Osteoblast (primary cell): ENCODE measurements around the gene MICAL3. TPM values are rescaled to one million over a fixed set of nuclear protein-coding genes. Genes with fewer than 3 reads are reported as not detected.

Source experiments
- DNase-seq: peaks from one replicate; pipeline ENCODE4 v3.0.0; 2011; ENCODE audit warnings: low spot score, mixed read lengths; ENCODE audit not compliant: insufficient read length; ENCODE audit errors: missing footprints
- H2AFZ ChIP-seq: 2 replicates; pipeline ENCODE4 v1.6.0; 2011; ENCODE audit warnings: mild to moderate bottlenecking, low read length
- H3K27ac ChIP-seq: 2 replicates; pipeline ENCODE4 v1.5.1; 2011; ENCODE audit warnings: mild to moderate bottlenecking, low read depth, low read length, moderate library complexity
- H3K27me3 ChIP-seq: 2 replicates; pipeline ENCODE4 v1.6.0; 2012; ENCODE audit warnings: mild to moderate bottlenecking, control low read depth, inconsistent platforms, low read length, moderate library complexity; ENCODE audit not compliant: insufficient read depth
- H3K36me3 ChIP-seq: 2 replicates; pipeline ENCODE4 v1.5.1; 2011; ENCODE audit warnings: mild to moderate bottlenecking, low read length, control low read depth, moderate library complexity; ENCODE audit not compliant: insufficient read depth
- H3K4me1 ChIP-seq: 2 replicates; pipeline ENCODE4 v1.5.1; 2011; ENCODE audit warnings: mild to moderate bottlenecking, low read length, control low read depth, moderate library complexity; ENCODE audit not compliant: insufficient read depth
- H3K4me2 ChIP-seq: 2 replicates; pipeline ENCODE4 v1.6.0; 2011; ENCODE audit warnings: mild to moderate bottlenecking, low read length; ENCODE audit not compliant: insufficient read depth
- H3K4me3 ChIP-seq: fragments of 200-600 bp; sonication (generic); 3 replicates; pipeline ENCODE4 v1.5.1; 2012; ENCODE audit warnings: mild to moderate bottlenecking, low read length, inconsistent platforms; ENCODE audit not compliant: insufficient read depth
- H3K79me2 ChIP-seq: 2 replicates; pipeline ENCODE4 v1.6.0; 2012; ENCODE audit warnings: mild to moderate bottlenecking, low read length, control low read depth, inconsistent platforms; ENCODE audit not compliant: insufficient read depth
- H3K9me3 ChIP-seq: 2 replicates; pipeline ENCODE4 v1.5.1; 2011; ENCODE audit warnings: low read depth, low read length, control low read depth
- H4K20me1 ChIP-seq: 2 replicates; pipeline ENCODE4 v1.6.0; 2012; ENCODE audit warnings: mild to moderate bottlenecking, low read length, control low read depth; ENCODE audit not compliant: insufficient read depth
- CTCF ChIP-seq: IDR thresholded peaks from 2 replicates; pipeline ENCODE4 v1.5.1; 2011; ENCODE audit warnings: mild to moderate bottlenecking, low read depth, low read length, moderate library complexity; ENCODE audit errors: extremely low read depth
- total RNA-seq: library from RNA; depleted of rRNA; stranded (reverse); fragments of >200 nt; gene quantifications from 2 replicates; pipeline ENCODE4 v1.2.3, GENCODE V29; 2012

MICAL3 gene
- total RNA-seq, 1 donor: 35.1 TPM

- H2AFZ ChIP-seq: peak overlapping the region; percentile 81
- no peaks in the 10 kb centered on the region for H4K20me1 ChIP-seq
- H3K79me2 ChIP-seq: no peaks in the 10 kb centered on the region
- no peaks in the 10 kb centered on the region for H3K9me3 ChIP-seq
- no peak for DNase-seq
- H3K4me1 ChIP-seq: peaks cover 13% of the 10 kb centered on the region
- no peaks in the 10 kb centered on the region for H3K27me3 ChIP-seq
- no peak overlapping the region for H3K4me3 ChIP-seq
- peak overlapping the region; percentile 31 for H3K4me2 ChIP-seq
- no peaks in the 10 kb centered on the region for H3K36me3 ChIP-seq
- TF ChIP-seq CTCF: no peak
- no peak overlapping the region for H3K27ac ChIP-seq
Observed at GRCh38 chr22:18067548-18068341, 43.4 kb upstream of the MICAL3 start.

DNA sequence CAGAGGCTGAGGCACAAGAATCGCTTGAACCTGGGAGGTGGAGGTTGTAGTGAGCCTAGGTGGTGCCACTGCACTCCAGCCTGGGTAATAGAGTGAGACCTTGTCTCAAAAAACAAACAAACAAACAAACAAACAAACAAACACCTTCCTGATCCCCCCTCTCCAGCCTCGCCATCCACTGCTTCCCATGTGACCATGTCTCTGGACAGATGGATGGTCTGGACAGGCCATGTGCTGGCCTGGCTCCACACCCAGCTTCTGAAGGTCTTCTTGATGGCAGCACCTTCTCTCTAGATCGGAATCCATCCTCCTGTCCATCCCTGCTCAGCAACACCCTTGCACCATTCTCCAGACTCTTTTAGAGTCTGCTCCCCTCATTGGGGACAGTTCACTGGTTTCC, 42.8 kb upstream of the MICAL3 start:
- DNase-seq: peak; percentile 37
- Histone ChIP-seq H4K20me1 (no peaks in the 10 kb centered on the region), H3K36me3 (no peaks in the 10 kb centered on the region), H3K4me3 (no peak overlapping the region), H3K4me2 (no peak overlapping the region), H3K4me1 (peaks cover 13% of the 10 kb centered on the region), H3K9me3 (no peaks in the 10 kb centered on the region), H3K27ac (no peak overlapping the region), H3K79me2 (no peaks in the 10 kb centered on the region), H2AFZ (no peak overlapping the region), H3K27me3 (no peaks in the 10 kb centered on the region)
- no peak for TF ChIP-seq CTCF

DNA sequence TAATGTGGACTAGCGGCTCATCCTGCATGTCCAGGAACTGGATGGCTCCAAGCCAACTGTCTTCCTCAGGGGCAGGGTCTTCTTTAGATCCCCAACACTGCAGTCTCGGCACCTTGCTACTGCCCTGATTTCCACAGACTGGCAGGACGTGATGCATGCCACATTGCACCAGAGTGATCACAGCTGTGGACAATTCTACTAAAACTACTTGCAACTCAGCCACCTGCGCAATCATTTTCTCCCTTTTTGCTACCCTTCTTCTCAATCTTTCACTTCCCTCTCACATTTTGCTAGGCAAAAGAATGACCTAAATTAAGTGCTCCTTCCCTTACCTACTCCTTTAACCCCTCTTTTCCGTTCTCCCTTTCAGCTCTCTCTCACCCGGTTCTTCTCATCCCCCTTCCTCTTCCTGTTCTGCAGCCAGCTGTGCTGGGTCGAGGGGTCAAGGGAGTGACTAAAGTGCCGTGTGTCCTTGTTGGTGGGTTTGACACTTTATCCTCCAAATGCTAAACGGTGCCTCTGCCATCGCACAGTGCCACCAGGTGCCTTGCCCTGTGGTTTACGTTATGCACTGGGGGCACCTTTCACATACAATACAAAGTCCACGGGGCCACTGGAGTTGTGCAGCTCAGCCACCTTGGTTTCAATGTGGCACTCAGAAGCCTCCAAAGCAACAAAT, 42.0 kb upstream of the MICAL3 start:
- Histone ChIP-seq H3K4me3 (no peak overlapping the region), H3K36me3 (no peaks in the 10 kb centered on the region), H3K9me3 (no peaks in the 10 kb centered on the region), H3K27ac (no peak overlapping the region), H3K4me1 (peaks cover 20% of the 10 kb centered on the region), H2AFZ (no peak overlapping the region), H4K20me1 (no peaks in the 10 kb centered on the region), H3K4me2 (no peak overlapping the region), H3K27me3 (no peaks in the 10 kb centered on the region), H3K79me2 (no peaks in the 10 kb centered on the region)
- peak; percentile 47 for DNase-seq
- no peak for TF ChIP-seq CTCF

- H3K9me3 ChIP-seq: no peaks in the 10 kb centered on the region
- H3K36me3 ChIP-seq: no peaks in the 10 kb centered on the region
- H3K4me1 ChIP-seq: peaks cover 25% of the 10 kb centered on the region
- no peak for DNase-seq
- peak; percentile 5 for TF ChIP-seq CTCF
- H2AFZ ChIP-seq: no peak overlapping the region
- no peaks in the 10 kb centered on the region for H3K27me3 ChIP-seq
- H3K27ac ChIP-seq: no peak overlapping the region
- H4K20me1 ChIP-seq: no peaks in the 10 kb centered on the region
- H3K79me2 ChIP-seq: no peaks in the 10 kb centered on the region
- H3K4me3 ChIP-seq: no peak overlapping the region
- no peak overlapping the region for H3K4me2 ChIP-seq
Observed at GRCh38 chr22:18065256-18065655, 40.9 kb upstream of the MICAL3 start.
